HG02884 (cell line): ENCODE results near the gene SLC4A8.

Experiments used
- ATAC-seq: cut with Tn5 transposase; IDR thresholded peaks from one replicate; pipeline ENCODE4 v1.9.1; 2021; ENCODE audit warnings: mild to moderate bottlenecking, moderate library complexity; ENCODE audit not compliant: unreplicated experiment

The SLC4A8 gene

GRCh38 chr12:51520576-51521325, 96.1 kb downstream of the SLC4A8 start:
- no peak for ATAC-seq

- ATAC-seq, result no peak
Observed at GRCh38 chr12:51521554-51522276, 97.1 kb downstream of the SLC4A8 start.

DNA sequence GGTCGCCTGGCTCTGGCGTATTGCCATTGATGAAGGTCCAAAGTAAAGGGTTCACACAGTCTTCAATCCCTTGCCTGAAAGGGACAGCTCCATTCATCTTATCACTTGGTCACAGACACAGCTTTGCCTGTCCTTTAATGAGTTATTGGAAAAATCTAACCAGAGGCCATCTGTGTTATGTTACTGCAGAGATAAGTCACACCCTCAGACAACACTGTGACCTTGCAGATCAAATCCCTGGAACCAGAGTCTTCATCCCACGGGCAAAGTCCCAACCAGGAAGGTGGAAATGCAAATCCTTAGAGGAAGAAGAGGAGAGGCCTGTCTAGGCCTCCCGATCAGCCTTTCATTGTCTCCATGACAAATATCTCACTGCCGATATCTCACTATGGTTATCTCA, 98.1 kb downstream of the SLC4A8 start:
- no peak for ATAC-seq

DNA sequence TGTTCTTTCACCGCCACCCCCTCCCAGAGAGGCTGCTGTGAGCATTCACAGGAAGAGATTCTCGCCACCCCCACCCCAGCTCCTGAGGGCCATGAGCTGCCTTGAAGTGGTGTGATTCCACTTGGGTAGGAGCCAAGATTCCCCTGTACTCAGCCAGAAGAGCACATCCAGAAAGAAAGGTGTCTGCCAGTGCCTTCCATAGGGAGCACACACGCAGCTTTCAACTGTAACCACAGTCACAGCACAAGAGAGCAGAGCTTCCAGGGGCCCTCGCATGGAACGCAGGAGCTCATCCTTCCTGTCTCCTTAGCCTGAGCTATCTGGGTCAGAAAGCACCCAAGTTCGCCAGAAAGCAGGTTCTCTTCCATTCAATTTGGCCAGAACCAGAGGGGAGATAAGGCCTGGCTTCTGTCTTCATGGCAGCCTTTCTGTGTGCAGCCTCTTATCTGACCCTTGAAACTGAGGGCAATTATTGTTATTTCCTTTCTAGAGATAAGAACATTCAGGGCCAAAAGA, 99.8 kb downstream of the SLC4A8 start:
- no peak for ATAC-seq

DNA sequence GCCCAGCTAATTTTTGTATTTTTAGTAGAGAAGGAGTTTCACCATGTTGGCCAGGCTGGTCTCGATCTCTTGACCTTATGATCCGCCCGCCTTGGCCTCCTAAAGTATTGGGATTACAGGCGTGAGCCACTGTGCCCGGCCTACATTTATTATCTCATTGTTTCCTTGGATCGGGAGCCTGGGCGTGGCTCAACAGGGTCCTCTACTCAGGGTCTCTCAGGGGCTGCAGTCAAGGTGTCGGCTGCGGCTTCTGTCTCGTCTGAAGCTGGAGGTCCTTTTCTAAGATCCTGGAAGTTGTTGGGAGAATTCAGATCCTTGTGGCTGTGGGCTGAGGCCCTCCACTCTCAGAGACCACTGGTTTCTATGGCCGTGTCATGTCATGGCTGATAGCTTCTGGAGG, 100.9 kb downstream of the SLC4A8 start:
- ATAC-seq, result no peak

GRCh38 chr12:51527966-51528365, 103.3 kb downstream of the SLC4A8 start:
- ATAC-seq, result no peak

DNA sequence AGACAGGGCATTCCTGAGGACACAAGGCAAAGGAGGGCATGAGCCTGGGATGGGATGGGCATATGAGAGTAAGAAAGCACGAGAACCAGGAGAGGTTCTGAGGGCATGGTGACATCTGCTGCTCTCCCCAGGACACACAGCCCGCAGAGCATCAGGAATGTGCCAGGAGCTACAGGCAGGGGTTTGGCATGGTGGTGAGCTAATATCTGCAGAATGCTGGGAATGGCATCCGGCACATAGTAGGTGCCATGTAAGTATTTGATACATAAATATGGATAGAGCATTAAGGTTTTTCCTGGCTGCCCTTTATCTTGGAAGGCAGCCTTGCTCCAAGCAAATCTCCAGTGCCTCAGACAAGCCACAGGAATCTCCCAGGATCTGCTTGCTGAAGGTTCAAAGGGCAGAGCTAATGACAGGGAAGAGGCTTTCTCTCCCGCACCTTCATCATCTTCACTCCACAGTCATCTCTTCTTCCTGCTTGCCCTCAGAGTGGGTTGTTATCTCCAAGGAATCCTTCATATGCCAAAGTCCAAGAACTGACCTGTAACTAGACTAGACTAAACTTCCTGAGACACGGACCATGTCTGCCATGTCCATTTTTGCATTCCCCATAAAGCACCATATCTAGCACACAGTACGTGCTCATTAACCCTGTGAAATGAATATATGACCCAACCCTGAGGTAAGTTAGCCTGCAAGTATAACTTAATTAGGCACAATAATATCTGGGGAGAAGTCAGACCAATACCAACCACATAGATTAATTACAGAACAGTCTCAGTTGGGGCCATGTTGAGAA, 104.4 kb downstream of the SLC4A8 start:
- ATAC-seq, result no peak

DNA sequence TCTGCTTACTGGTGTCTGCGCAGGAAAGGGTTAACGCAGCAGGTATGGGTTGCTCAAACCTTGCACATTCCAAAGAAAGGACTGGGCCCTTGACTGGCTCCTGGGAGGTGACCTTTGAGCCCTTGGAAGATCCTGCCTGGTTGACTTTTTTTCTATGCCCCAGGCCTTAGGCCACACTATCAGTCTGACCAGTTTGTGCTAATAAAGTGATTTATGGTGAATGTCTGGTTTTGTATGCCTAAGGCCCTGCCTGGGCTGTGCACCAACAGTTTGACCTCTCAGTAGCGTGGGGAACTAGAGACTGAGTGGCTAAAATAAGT, 105.0 kb downstream of the SLC4A8 start:
- ATAC-seq, result no peak

DNA sequence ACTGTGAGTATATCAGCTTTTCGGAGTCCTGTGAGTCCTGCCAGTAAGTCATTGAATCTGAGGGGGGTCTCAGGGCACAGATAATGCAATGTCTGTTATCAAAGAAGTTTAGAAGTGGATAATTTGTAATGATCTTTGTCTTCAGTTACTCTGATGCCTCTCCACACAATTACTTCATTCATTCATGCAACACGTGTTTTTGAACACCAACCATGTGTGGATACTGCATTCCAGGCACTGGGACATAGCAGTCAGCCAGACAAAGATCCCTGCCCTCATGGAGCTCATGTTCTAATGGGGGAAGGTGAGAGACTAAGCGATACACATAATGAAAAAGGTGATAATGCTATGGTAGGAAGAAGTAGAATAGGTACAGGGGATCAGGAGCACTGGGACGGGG, 105.6 kb downstream of the SLC4A8 start:
- ATAC-seq, result no peak

- ATAC-seq, result no peak
Observed at GRCh38 chr12:51531284-51531977, 106.8 kb downstream of the SLC4A8 start.

GRCh38 chr12:51531978-51532497, 107.4 kb downstream of the SLC4A8 start:
- no peak for ATAC-seq

DNA sequence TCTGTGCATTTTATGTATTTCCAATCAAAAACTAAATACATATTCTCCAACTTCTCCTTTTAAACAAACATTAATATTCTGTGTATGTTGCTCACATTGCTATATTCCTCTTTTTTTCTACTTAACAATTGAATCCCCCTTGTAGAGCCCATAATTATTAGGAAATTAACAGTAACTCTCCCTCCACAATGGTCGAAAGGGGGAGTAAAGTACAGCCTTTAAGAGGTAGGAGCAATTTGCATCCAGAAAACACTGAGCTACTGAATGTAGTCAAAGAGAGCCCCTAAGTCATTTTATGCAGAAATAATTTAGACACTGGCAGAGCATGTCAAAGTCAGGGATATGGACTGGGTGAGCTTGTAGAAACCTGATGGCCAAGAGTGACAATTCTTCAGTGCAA, 109.2 kb downstream of the SLC4A8 start:
- ATAC-seq, result no peak

GRCh38 chr12:51534216-51535074, 109.8 kb downstream of the SLC4A8 start:
- ATAC-seq, result no peak

GRCh38 chr12:51536159-51536558, 111.5 kb downstream of the SLC4A8 start:
- ATAC-seq, result no peak

GRCh38 chr12:51538149-51538548, 113.5 kb downstream of the SLC4A8 start:
- ATAC-seq, result no peak

- ATAC-seq, result no peak
Observed at GRCh38 chr12:51538599-51538998, 114.0 kb downstream of the SLC4A8 start.

DNA sequence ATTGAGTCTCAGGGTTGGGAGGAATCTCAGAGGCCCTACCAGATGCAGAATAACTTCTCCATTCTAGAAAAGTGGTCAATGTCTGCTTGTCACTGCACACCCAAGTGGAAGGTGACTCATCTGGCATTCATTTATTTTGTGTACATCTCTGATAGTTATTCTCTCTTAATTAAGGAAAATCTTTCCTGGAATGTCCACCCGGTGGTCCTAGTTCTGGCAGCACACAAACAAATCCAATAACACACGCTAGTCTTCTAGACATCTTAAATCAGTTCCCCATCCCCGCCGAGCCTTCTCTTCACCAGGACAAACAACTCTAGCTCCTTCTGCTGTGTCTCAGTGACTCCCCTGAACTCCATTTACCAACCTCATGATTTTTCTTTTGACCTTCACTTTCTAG, 116.4 kb downstream of the SLC4A8 start:
- ATAC-seq, result no peak

DNA sequence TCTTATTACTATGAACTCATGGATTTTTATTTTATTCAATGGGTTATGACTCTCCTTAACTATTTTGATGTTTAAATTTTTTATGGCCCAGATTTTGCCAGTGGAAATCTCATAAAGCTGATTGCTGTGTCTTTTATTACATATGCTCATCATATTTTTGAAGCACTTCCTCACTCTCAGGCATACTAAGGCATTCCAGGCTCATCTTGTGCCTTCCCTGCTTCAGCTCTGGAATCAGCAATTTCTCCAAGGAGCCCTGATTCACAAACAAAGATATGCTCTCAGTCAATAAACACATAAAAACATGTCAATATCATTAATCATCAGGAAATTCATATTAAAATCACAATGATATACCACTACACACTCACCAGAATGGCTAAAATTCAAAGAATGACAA, 121.5 kb downstream of the SLC4A8 start:
- ATAC-seq, result no peak

- no peak for ATAC-seq
Observed at GRCh38 chr12:51547606-51548005, 123.0 kb downstream of the SLC4A8 start.

- ATAC-seq, result no peak
Observed at GRCh38 chr12:51548241-51548640, 123.6 kb downstream of the SLC4A8 start.
